Natural killer cell (primary cell): Measurements from ENCODE around the gene EPYC. TPM values are rescaled to one million over a fixed set of nuclear protein-coding genes. Genes with fewer than 3 reads are reported as not detected.
A peak's percentile ranks its signal among the peaks of the same experiment; 100 is the strongest.

Experiments used
- ATAC-seq, 3 donors: fragments of 150-1000 bp in 2 of 3; fragments of 200-7000 bp in 1 of 3; cut with Tn5 transposase; 1 replicate in 1 of 3; 2 replicates in 2 of 3; pipeline ENCODE4 v1.10.0; 2021; ENCODE audit warnings: mild to moderate bottlenecking in 2 of 3, moderate library complexity in 2 of 3
- DNase-seq, 2 donors: peaks; one replicate each; pipeline versions ENCODE4 v3.0.0 to v3.0.0-alpha.2; 2013 to 2021; ENCODE audit warnings: mixed read lengths in 1 of 2
- H3K27ac ChIP-seq: one replicate; pipeline ENCODE4 v1.5.1; 2013; ENCODE audit warnings: mild to moderate bottlenecking, low read length
- H3K27me3 ChIP-seq: one replicate; pipeline ENCODE4 v1.6.1; 2013; ENCODE audit warnings: low read length; ENCODE audit not compliant: control insufficient read depth, insufficient read depth
- H3K36me3 ChIP-seq: one replicate; pipeline ENCODE4 v1.6.1; 2013; ENCODE audit warnings: low read length; ENCODE audit not compliant: control insufficient read depth, insufficient read depth
- H3K4me1 ChIP-seq: one replicate; pipeline ENCODE4 v1.6.1; 2013; ENCODE audit warnings: low read length; ENCODE audit not compliant: control insufficient read depth, insufficient read depth
- H3K4me3 ChIP-seq: one replicate; pipeline ENCODE4 v1.5.1; 2013; ENCODE audit warnings: low read length
- H3K9me3 ChIP-seq: one replicate; pipeline ENCODE4 v1.6.1; 2013; ENCODE audit warnings: low read length; ENCODE audit not compliant: control insufficient read depth, insufficient read depth
- H3K27ac Mint-ChIP-seq, 2 donors: one replicate each; pipeline ENCODE4 v1.8.0; 2022; ENCODE audit warnings: mild to moderate bottlenecking in 2 of 2, mixed read lengths in 2 of 2, moderate library complexity in 1 of 2
- H3K27me3 Mint-ChIP-seq, 2 donors: one replicate each; pipeline ENCODE4 v1.8.0; 2022; ENCODE audit warnings: low read depth in 2 of 2, mixed read lengths in 2 of 2
- H3K36me3 Mint-ChIP-seq: one replicate; pipeline ENCODE4 v1.8.0; 2022; ENCODE audit warnings: mixed read lengths
- H3K4me1 Mint-ChIP-seq, 2 donors: one replicate each; pipeline ENCODE4 v1.8.0; 2022; ENCODE audit warnings: mixed read lengths in 2 of 2
- H3K4me3 Mint-ChIP-seq: one replicate; pipeline ENCODE4 v1.8.0; 2022; ENCODE audit warnings: mild to moderate bottlenecking, moderate library complexity, mixed read lengths
- H3K9me3 Mint-ChIP-seq, 2 donors: one replicate each; pipeline ENCODE4 v1.8.0; 2022; ENCODE audit warnings: mixed read lengths in 2 of 2
- CTCF ChIP-seq: fragments of 200-600 bp; IDR thresholded peaks from one replicate; pipeline ENCODE4 v1.8.0; 2022; ENCODE audit warnings: antibody characterized with exemption
- WGBS: methylation state at CpG from one replicate; pipeline ENCODE4 v1.1.7; 2013; ENCODE audit warnings: missing lambda C conversion rate; ENCODE audit not compliant: insufficient coverage; 5-methylcytosine and 5-hydroxymethylcytosine counted together
- intact Hi-C: fragments of 100-400 bp; cut with micrococcal nuclease; formaldehyde crosslinking; loops from one replicate; pipeline ENCODE4 v1.14.2; 2022
- total RNA-seq, 4 donors: library from RNA; stranded (reverse); fragments of 120-200 nt in 1 of 4; gene quantifications; one replicate each; pipeline versions ENCODE4 v1.2.3 to v1.2.4, GENCODE V29; 2013 to 2022

Gene EPYC
- total RNA-seq, 3 donors from 2014 or later (not counting 1 experiment from before 2014, with no cell fraction given), result not detected

DNA sequence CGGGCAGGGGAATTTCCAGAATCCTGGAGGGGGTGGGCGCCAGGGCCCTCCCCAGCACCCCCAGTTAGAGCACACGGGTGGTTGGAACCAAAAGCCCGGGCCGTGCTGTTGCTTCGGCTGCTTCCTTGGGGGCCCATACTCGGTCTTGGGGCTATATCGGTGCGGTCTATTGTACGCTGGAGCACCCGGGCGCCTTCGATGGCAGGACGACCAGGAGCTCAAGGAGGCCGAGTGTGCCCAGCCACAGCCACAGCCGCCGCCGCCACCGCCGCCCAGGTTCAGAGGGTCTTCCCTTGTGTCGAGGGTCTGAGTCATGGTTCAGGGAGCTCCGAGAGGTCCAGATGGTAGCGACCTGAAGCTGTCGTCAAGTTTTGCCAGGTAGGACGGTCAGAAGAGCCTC is 50.3 kb downstream of the EPYC start:
- Histone ChIP-seq H3K9me3 (no peaks in the 10 kb centered on the region), H3K27ac (no peak overlapping the region), H3K4me3 (no peak overlapping the region), H3K27me3 (no peaks in the 10 kb centered on the region), H3K4me1 (no peaks in the 10 kb centered on the region), H3K36me3 (no peaks in the 10 kb centered on the region)
- no peak for TF ChIP-seq CTCF
- Mint-ChIP-seq H3K27me3 (no peaks in the 10 kb centered on the region), H3K4me1 (no peaks in the 10 kb centered on the region), H3K9me3 (no peaks in the 10 kb centered on the region), H3K27ac (no peak overlapping the region), H3K4me3 (no peak overlapping the region), H3K36me3 (no peaks in the 10 kb centered on the region)
- 96% methylated on average over 25 of the region's 25 CpGs for WGBS
- intact Hi-C loops, result no loop called here
- DNase-seq (no peak), ATAC-seq (no peak)

GRCh38 chr12:90953956-90954421 is 50.8 kb downstream of the EPYC start:
- no peak overlapping the region for H3K4me3 Mint-ChIP-seq
- no peaks in the 10 kb centered on the region for H3K4me1 Mint-ChIP-seq
- intact Hi-C loops, result no loop called here
- no peak overlapping the region for H3K27ac ChIP-seq
- no peaks in the 10 kb centered on the region for H3K9me3 ChIP-seq
- 86% methylated on average over 31 of the region's 32 CpGs for WGBS
- TF ChIP-seq CTCF, result no peak
- no peak for ATAC-seq
- DNase-seq, result peak in 1 of 2 donors; percentile 15
- no peaks in the 10 kb centered on the region for H3K36me3 Mint-ChIP-seq
- H3K27me3 ChIP-seq, result no peaks in the 10 kb centered on the region
- no peaks in the 10 kb centered on the region for H3K36me3 ChIP-seq
- peaks cover 0 to under 1% of the 10 kb centered on the region in 2 donors for H3K27me3 Mint-ChIP-seq
- no peaks in the 10 kb centered on the region for H3K9me3 Mint-ChIP-seq
- H3K4me1 ChIP-seq, result no peaks in the 10 kb centered on the region
- no peak overlapping the region for H3K27ac Mint-ChIP-seq
- H3K4me3 ChIP-seq, result no peak overlapping the region

- intact Hi-C loops, result no loop called here
- H3K36me3 Mint-ChIP-seq, result no peaks in the 10 kb centered on the region
- no peak for TF ChIP-seq CTCF
- no peaks in the 10 kb centered on the region for H3K27me3 ChIP-seq
- H3K27ac Mint-ChIP-seq, result no peak overlapping the region
- H3K27me3 Mint-ChIP-seq, result peaks cover 0 to 3% of the 10 kb centered on the region in 2 donors
- H3K4me3 Mint-ChIP-seq, result no peak overlapping the region
- ATAC-seq, result no peak
- DNase-seq, result no peak
- H3K27ac ChIP-seq, result no peak overlapping the region
- H3K4me1 Mint-ChIP-seq, result no peaks in the 10 kb centered on the region
- no peaks in the 10 kb centered on the region for H3K36me3 ChIP-seq
- no peaks in the 10 kb centered on the region for H3K9me3 Mint-ChIP-seq
- no peaks in the 10 kb centered on the region for H3K4me1 ChIP-seq
- H3K4me3 ChIP-seq, result no peak overlapping the region
- no peaks in the 10 kb centered on the region for H3K9me3 ChIP-seq
These were observed 53.2 kb downstream of the EPYC start for GRCh38 chr12:90951432-90952105.

DNA sequence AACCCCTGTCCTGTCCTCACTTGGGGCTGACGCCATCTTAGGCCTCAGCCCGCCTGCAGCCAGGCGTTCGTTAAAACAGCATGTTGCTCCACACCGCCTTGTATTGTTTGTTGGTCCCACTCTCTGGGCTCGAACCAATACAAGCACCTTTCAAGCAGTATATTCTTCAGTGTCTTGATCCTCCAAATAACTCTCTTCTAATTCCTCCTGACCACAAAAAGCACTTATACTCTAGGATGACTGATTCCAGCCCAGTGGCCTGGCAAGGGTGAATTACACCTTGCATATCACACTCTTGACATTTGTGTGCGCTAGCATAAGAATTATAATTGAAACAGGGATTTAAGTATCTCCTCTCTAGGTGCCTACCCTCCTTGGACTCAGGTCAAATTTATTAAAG is 56.9 kb downstream of the EPYC start:
- Histone ChIP-seq H3K4me3 (no peak overlapping the region), H3K4me1 (no peaks in the 10 kb centered on the region), H3K9me3 (no peaks in the 10 kb centered on the region), H3K27ac (no peak overlapping the region), H3K27me3 (no peaks in the 10 kb centered on the region), H3K36me3 (no peaks in the 10 kb centered on the region)
- DNase-seq, result no peak
- TF ChIP-seq CTCF, result no peak
- intact Hi-C loops, result no loop called here
- H3K9me3 Mint-ChIP-seq, result no peaks in the 10 kb centered on the region
- WGBS, result 88% methylated on average over 6 of the region's 7 CpGs
- no peaks in the 10 kb centered on the region for H3K4me1 Mint-ChIP-seq
- H3K4me3 Mint-ChIP-seq, result no peak overlapping the region
- peaks cover 0 to 3% of the 10 kb centered on the region in 2 donors for H3K27me3 Mint-ChIP-seq
- no peak for ATAC-seq
- no peaks in the 10 kb centered on the region for H3K36me3 Mint-ChIP-seq
- no peak overlapping the region for H3K27ac Mint-ChIP-seq
